MM.1S (cell line): ENCODE measurements around the gene TOX4.

Experiments used
- DNase-seq: peaks from one replicate; pipeline ENCODE4 v3.0.0-alpha.2; 2015
- H2AFZ ChIP-seq: fragments of 300-600 bp; sonication (generic); 2 replicates; pipeline ENCODE4 v1.6.0; 2016; ENCODE audit warnings: antibody characterized with exemption, low read length
- H3F3A ChIP-seq: fragments of 300-600 bp; sonication (generic); 2 replicates; pipeline ENCODE4 v1.6.1; 2016; ENCODE audit warnings: mild to moderate bottlenecking, antibody characterized with exemption, low read length, moderate library complexity, mixed read lengths; ENCODE audit not compliant: insufficient read depth
- H3K27ac ChIP-seq: fragments of 300-600 bp; sonication (generic); 2 replicates; pipeline ENCODE4 v1.5.1; 2016; ENCODE audit warnings: mild to moderate bottlenecking, low read length
- H3K27me3 ChIP-seq: fragments of 300-600 bp; sonication (generic); replicated peaks from 2 replicates; pipeline ENCODE4 v1.6.0; 2016; ENCODE audit warnings: low read length; ENCODE audit not compliant: insufficient read depth
- H3K36me3 ChIP-seq: fragments of 300-600 bp; sonication (generic); replicated peaks from 2 replicates; pipeline ENCODE4 v1.6.1; 2016; ENCODE audit warnings: mild to moderate bottlenecking, low read length, mixed read lengths; ENCODE audit not compliant: insufficient read depth
- H3K4me1 ChIP-seq: fragments of 300-600 bp; sonication (generic); 2 replicates; pipeline ENCODE4 v1.6.1; 2016; ENCODE audit warnings: low read length, mixed read lengths
- H3K4me2 ChIP-seq: fragments of 300-600 bp; sonication (generic); 2 replicates; pipeline ENCODE4 v1.6.0; 2016; ENCODE audit warnings: low read depth, low read length
- H3K4me3 ChIP-seq: fragments of 300-600 bp; sonication (generic); 2 replicates; pipeline ENCODE4 v1.5.1; 2016; ENCODE audit warnings: low read length, mixed read lengths
- H3K79me2 ChIP-seq: fragments of 300-600 bp; sonication (generic); 2 replicates; pipeline ENCODE4 v1.6.1; 2016; ENCODE audit warnings: mixed run types, low read length, mixed read lengths
- H3K9ac ChIP-seq: fragments of 300-600 bp; sonication (generic); 2 replicates; pipeline ENCODE4 v1.6.1; 2016; ENCODE audit warnings: low read length, mixed read lengths
- H3K9me2 ChIP-seq: fragments of 300-600 bp; sonication (generic); replicated peaks from 2 replicates; pipeline ENCODE4 v1.6.1; 2016; ENCODE audit warnings: mild to moderate bottlenecking, low read length, mixed read lengths; ENCODE audit not compliant: insufficient read depth
- H3K9me3 ChIP-seq: fragments of 300-600 bp; sonication (generic); replicated peaks from 2 replicates; pipeline ENCODE4 v1.6.1; 2016; ENCODE audit warnings: mild to moderate bottlenecking, low read length, mixed read lengths; ENCODE audit not compliant: insufficient read depth
- H4K20me1 ChIP-seq: fragments of 300-600 bp; sonication (generic); 2 replicates; pipeline ENCODE4 v1.6.1; 2016; ENCODE audit warnings: mild to moderate bottlenecking, low read length, moderate library complexity, mixed read lengths; ENCODE audit not compliant: insufficient read depth
- CTCF ChIP-seq: fragments of 300-600 bp; sonication (generic); IDR thresholded peaks from 2 replicates; pipeline ENCODE4 v1.5.1; 2016; ENCODE audit warnings: antibody characterized with exemption, low read length, mixed read lengths
- EZH2 ChIP-seq: fragments of 300-600 bp; sonication (generic); optimal IDR thresholded peaks from 2 replicates; pipeline ENCODE3; 2017; ENCODE audit warnings: low read depth, mild to moderate bottlenecking, antibody characterized with exemption, low read length, mixed read lengths
- EZH2phosphoT487 ChIP-seq: fragments of 300-600 bp; sonication (generic); IDR thresholded peaks from 2 replicates; pipeline ENCODE4 v1.6.1; 2018; ENCODE audit warnings: antibody characterized with exemption, low read length

TOX4 gene

GRCh38 chr14:21525962-21526671 is 49.1 kb downstream of the TOX4 start, which contains the start of gene SALL2:
SALL2 (minus strand) TSS chr14:21526346; CDS start chr14:21526127, 219 bp downstream.
- H3K9me3 ChIP-seq: no peaks in the 10 kb centered on the region
- peak within 1 kb of the TSS; percentile 54 for H3K4me2 ChIP-seq
- no peaks in the 10 kb centered on the region for H3K36me3 ChIP-seq
- no peak for DNase-seq
- no peaks in the 10 kb centered on the region for H3K27me3 ChIP-seq
- no peak within 1 kb of the TSS for H3K9ac ChIP-seq
- no peaks in the 10 kb centered on the region for H3F3A ChIP-seq
- H3K4me3 ChIP-seq: peak within 1 kb of the TSS; percentile 45; the same call in 1 of the 2 replicates
- no peaks in the 10 kb centered on the region for H4K20me1 ChIP-seq
- no peak for TF ChIP-seq EZH2
- no peak for TF ChIP-seq EZH2phosphoT487
- H3K27ac ChIP-seq: no peak within 1 kb of the TSS
- no peaks in the 10 kb centered on the region for H3K9me2 ChIP-seq
- H3K79me2 ChIP-seq: no peaks in the 10 kb centered on the region
- no peaks in the 10 kb centered on the region for H3K4me1 ChIP-seq
- H2AFZ ChIP-seq: peak within 1 kb of the TSS; percentile 31; the same call in 1 of the 2 replicates

DNA sequence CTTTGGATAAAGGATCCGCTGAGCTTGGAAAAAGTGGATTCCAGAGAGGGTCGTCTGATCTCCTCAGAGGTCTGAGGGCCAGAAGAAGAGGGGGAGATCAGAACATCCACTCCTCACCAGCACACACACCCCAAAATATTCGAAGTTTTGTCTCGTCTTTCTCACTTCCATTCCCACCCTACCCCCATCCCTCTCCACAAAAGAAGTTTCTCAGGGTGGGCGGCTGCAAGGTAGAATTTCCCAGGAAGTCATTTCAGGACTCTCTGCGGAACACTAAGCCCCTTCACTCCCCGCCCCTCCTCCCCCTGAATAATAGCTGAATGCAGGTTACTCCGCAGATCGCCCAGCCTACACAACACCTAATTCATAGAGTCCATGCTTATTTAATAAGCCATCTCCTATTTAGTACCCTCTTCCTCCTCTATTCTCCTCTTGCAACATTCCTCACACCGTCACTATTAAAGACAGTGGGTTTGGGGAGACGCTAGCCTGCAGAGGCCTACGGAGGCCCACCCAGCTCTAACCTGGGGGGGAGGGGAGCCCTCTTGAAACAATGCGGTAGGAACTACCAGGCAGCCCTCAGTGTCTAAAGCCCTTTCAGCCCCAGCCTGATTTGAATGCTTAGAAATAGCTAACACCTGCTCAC is 49.8 kb downstream of the TOX4 start:
- no peaks in the 10 kb centered on the region for H3K4me1 ChIP-seq
- no peaks in the 10 kb centered on the region for H3K36me3 ChIP-seq
- H3K79me2 ChIP-seq: no peaks in the 10 kb centered on the region
- H3K27ac ChIP-seq: no peak overlapping the region
- no peak overlapping the region for H2AFZ ChIP-seq
- no peak for DNase-seq
- H3K9me2 ChIP-seq: no peaks in the 10 kb centered on the region
- H3K4me2 ChIP-seq: peak overlapping the region; percentile 54; the same call in 1 of the 2 replicates
- no peaks in the 10 kb centered on the region for H4K20me1 ChIP-seq
- no peaks in the 10 kb centered on the region for H3K27me3 ChIP-seq
- TF ChIP-seq CTCF: no peak
- no peaks in the 10 kb centered on the region for H3K9me3 ChIP-seq
- no peaks in the 10 kb centered on the region for H3F3A ChIP-seq
- H3K4me3 ChIP-seq: no peak overlapping the region
- no peak overlapping the region for H3K9ac ChIP-seq

GRCh38 chr14:21527318-21527679 is 50.3 kb downstream of the TOX4 start:
- Histone ChIP-seq H3K4me3 (no peak overlapping the region), H3K27ac (no peak overlapping the region)

More at GRCh38 chr14:21527318-21527679, 50.3 kb downstream of the TOX4 start:
- H2AFZ ChIP-seq: no peak overlapping the region
- no peaks in the 10 kb centered on the region for H3K36me3 ChIP-seq
- no peaks in the 10 kb centered on the region for H3K9me3 ChIP-seq
- no peaks in the 10 kb centered on the region for H3K79me2 ChIP-seq
- H3F3A ChIP-seq: no peaks in the 10 kb centered on the region
- no peak for DNase-seq
- no peaks in the 10 kb centered on the region for H3K4me1 ChIP-seq
- H3K27me3 ChIP-seq: no peaks in the 10 kb centered on the region
- no peaks in the 10 kb centered on the region for H3K9me2 ChIP-seq
- TF ChIP-seq EZH2phosphoT487: no peak
- no peak for TF ChIP-seq EZH2
- TF ChIP-seq CTCF: no peak
- H3K4me2 ChIP-seq: no peak overlapping the region
- H3K9ac ChIP-seq: no peak overlapping the region
- no peaks in the 10 kb centered on the region for H4K20me1 ChIP-seq
